Subcutaneous adipose tissue (tissue), 4 donors: ENCODE results near the gene PIK3C2G. TPM values are rescaled to one million over a fixed set of nuclear protein-coding genes. Genes with fewer than 3 reads are reported as not detected.

Experiments used
- total RNA-seq, 4 donors: library from RNA; depleted of rRNA; stranded (reverse); fragments of >200 nt; gene quantifications; one replicate each; pipeline ENCODE4 v1.1.0, GENCODE V29; 2016
- TF ChIP-seq, protein P1 (sequence below): fragments of 450-650 bp; IDR thresholded peaks from one replicate; pipeline ENCODE4 v1.5.1; 2016; ENCODE audit warnings: low read depth, mild to moderate bottlenecking, control low read depth, antibody characterized with exemption, moderate library complexity

PIK3C2G gene
- total RNA-seq, 4 donors from 2014 or later = 0.19 to 0.22 TPM; not detected in 2

DNA sequence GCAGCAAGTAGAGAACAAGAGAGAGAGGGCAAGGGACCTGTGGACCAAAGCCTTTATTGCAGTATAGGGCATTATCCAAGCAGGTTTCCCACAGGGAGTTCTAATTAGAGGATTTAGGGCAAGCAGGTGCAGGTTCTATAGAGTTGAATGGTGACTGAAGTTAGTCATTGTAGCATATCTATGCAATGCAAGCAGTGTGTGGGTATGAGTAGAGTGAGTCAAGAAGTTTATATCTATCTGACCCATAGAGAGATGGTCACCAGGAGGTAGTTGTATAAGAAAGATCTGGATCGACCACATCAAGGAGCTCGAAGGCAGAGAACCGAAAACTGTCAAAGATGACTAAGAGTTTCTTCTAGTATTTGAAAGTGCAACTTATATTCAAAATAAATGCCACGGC is 309.2 kb downstream of the PIK3C2G start:
- TF ChIP-seq, protein P1, sequence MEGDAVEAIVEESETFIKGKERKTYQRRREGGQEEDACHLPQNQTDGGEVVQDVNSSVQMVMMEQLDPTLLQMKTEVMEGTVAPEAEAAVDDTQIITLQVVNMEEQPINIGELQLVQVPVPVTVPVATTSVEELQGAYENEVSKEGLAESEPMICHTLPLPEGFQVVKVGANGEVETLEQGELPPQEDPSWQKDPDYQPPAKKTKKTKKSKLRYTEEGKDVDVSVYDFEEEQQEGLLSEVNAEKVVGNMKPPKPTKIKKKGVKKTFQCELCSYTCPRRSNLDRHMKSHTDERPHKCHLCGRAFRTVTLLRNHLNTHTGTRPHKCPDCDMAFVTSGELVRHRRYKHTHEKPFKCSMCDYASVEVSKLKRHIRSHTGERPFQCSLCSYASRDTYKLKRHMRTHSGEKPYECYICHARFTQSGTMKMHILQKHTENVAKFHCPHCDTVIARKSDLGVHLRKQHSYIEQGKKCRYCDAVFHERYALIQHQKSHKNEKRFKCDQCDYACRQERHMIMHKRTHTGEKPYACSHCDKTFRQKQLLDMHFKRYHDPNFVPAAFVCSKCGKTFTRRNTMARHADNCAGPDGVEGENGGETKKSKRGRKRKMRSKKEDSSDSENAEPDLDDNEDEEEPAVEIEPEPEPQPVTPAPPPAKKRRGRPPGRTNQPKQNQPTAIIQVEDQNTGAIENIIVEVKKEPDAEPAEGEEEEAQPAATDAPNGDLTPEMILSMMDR = no peak

DNA sequence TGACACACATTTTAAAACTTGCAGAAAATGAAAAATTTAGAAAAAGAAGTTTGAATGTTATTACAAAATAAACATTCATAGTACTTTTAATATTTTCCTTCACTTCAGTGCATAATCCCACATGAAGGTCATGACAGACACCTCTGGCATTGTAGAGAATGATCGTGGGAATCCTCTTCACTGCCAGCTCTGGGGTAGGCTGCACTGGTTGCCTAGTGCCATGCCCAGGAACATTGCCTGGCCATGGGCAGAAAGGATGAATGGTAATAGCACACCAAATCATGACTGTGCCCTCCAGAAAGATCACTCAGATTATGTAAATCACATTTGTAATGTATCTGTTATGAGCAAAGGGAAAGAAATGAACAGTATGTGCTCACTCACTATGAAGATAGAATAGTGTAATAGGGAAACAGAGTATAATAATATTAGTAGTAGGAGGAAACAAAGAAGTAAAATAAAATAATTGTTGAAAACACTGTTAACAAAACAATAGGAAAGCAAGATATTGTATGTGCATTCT is 314.8 kb downstream of the PIK3C2G start:
- TF ChIP-seq, protein P1 = no peak

DNA sequence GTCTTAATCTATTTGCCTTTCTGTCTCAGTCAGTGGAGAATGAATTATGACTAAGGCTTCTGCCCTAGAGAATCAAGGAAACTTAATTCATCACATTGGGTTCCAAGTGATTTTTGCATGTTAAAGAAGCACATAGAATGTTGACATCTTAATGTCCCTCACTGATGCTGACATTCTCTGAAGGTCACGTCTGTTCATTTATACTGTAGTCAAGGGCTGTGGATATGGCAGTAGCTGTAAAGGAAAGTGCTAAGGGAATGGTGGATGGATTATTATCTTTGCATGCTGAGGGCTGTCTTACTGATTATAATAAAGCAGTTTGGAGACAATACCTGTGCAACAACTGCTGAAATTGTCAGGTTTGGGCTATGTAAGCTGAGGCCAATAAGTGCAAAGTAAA is 315.3 kb downstream of the PIK3C2G start:
- TF ChIP-seq, protein P1 = no peak

DNA sequence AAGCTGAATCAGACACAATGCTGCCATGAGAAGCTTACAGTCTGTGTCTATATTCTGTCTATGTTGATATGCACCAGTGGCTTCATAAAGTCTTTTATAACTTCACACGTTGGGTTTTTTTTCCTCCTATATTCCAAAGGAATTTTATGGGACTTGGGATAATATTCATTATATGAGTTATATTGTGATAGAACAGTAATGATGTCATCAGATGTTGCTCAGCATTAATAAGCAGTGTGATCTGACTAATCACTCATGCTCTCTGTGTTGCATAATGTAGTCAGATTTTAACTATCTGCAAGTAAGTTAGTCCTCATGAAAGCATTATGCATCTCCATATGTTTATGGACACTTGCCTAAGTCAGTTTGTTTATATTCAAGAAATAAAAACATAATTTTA is 316.9 kb downstream of the PIK3C2G start:
- TF ChIP-seq, protein P1 = no peak

DNA sequence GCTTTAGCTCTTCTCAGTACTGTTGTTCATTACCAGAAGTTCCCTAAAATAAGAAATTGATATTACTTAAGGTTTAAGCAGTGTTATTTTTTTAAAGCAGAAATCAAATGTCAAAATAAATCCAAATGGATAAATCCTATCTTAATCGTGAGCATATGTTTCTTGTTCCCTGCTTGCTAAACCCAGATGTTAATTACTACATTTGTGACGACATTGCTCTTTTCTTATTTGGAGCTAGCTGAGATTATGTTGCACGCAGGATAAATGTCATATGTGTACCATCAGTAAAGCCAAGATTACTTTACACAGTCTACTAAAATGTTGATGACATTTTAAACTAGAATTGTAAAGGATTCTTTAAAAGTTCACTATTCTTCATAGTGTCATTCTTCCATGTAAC is 319.0 kb downstream of the PIK3C2G start:
- TF ChIP-seq, protein P1 = no peak

DNA sequence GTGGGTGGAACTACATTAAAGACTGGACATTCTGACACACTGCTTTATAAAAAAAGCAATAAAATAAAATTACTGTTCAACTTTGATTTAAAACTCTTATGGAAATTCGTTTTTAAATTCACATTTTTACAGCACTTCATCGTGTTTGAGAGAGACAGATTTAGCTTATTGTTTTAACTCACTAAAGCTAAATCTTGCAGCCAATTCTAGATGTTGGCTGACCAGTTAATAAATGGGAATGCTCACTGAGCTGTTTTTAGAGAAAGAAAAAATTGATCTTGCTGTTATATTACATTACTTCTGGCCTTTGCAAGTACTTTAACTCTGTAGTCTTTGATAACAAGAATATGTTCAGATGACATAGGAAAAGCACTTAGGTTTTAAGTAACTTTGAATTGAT is 319.4 kb downstream of the PIK3C2G start:
- TF ChIP-seq, protein P1 = no peak

DNA sequence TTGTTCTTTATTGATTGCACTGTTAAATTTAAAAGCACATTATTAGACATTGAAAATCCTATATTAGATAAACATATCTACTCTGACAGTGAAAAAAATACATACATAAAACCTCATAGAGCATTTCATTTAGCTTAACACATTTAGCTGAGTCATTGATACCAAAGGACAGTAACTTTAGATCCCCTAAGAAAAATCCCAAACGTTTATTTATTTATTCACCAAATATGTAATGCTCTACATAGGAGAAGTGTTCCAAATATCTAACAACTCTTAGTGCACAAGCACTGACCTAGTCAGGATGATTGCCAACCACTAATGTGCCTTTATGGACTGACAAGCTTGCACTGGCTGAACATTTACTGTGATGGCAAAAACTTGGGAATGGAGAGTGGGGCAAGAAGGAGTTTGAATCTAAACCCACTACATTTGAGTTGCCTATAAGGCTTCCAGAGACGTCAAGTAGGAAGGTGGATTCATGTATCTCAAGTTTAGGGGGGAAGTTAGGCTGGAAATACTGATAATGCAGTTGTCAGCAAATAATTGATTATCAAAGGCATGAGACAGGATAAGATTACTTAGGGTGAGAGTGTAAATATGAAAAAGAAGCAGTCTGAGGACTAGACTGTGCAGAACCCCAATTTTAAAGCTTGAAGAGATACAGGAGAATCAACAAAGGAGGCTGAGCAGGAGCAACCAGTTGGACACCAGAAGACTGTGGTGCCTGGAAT is 320.1 kb downstream of the PIK3C2G start:
- TF ChIP-seq, protein P1 = no peak
